ENCODE measurements around the gene TIGAR. TPM values are rescaled to one million over a fixed set of nuclear protein-coding genes. Genes with fewer than 3 reads are reported as not detected.

TIGAR gene
- total and polyA plus RNA-seq, 4 donors: 0.56 to 3.3 (median 2.0) TPM

- Histone ChIP-seq H3K4me1 (ENCODE audit: control insufficient read depth in 4 of 4, insufficient read depth in 4 of 4, low read length in 3 of 4) (no peaks in the 10 kb centered on the region), H3K36me3 (ENCODE audit: control insufficient read depth in 4 of 4, insufficient read depth in 3 of 4, low read depth in 1 of 4, low read length in 3 of 4) (no peaks in the 10 kb centered on the region), H3K27ac (ENCODE audit: low read depth in 1 of 2, low read length in 2 of 2) (no peak overlapping the region), H3K4me3 (ENCODE audit: low read depth in 1 of 3, low read length in 3 of 3) (no peak overlapping the region), H3K9me3 (ENCODE audit: control insufficient read depth in 4 of 4, low read length in 3 of 4) (no peaks in the 10 kb centered on the region), H3K27me3 (ENCODE audit: control insufficient read depth in 4 of 4, insufficient read depth in 4 of 4, low read length in 3 of 4) (no peaks in the 10 kb centered on the region), H3K9ac (ENCODE audit: low read depth in 1 of 2, low read length in 2 of 2) (no peak overlapping the region)
- 80% methylated on average over 16 of the region's 16 CpGs for WGBS
- TF ChIP-seq YY1 (IDR thresholded peaks at IDR 0.05) (no peak), REST (IDR thresholded peaks at IDR 0.05) (no peak), FOXA2 (IDR thresholded peaks at IDR 0.05) (no peak), HNF4A (conservative IDR thresholded peaks at IDR 0.05) (no peak), CTCF (IDR thresholded peaks at IDR 0.05; ENCODE audit: low read depth, low read length, missing input control) (no peak), SP1 (IDR thresholded peaks at IDR 0.05) (no peak)
- no peak for DNase-seq (ENCODE audit: low spot score)
These were observed 28.5 kb upstream of the TIGAR start for GRCh38 chr12:4292341-4293073.

- WGBS: 76% methylated on average over 14 of the region's 14 CpGs
- DNase-seq (ENCODE audit: low spot score): no peak
- H3K4me3 ChIP-seq (ENCODE audit: low read depth in 1 of 3, low read length in 3 of 3): no peak overlapping the region
- no peak overlapping the region for H3K27ac ChIP-seq (ENCODE audit: low read depth in 1 of 2, low read length in 2 of 2)
- TF ChIP-seq YY1 (IDR thresholded peaks at IDR 0.05) (no peak), GABPA (IDR thresholded peaks at IDR 0.05 in 1 of 2, conservative IDR thresholded peaks at IDR 0.05 in 1 of 2) (no peak), TAF1 (conservative IDR thresholded peaks at IDR 0.05) (no peak), CTCF (IDR thresholded peaks at IDR 0.05; ENCODE audit: low read depth, low read length, missing input control) (no peak)
- H3K27me3 ChIP-seq (ENCODE audit: control insufficient read depth in 4 of 4, insufficient read depth in 4 of 4, low read length in 3 of 4): no peaks in the 10 kb centered on the region
- H3K9ac ChIP-seq (ENCODE audit: low read depth in 1 of 2, low read length in 2 of 2): no peak overlapping the region
- no peaks in the 10 kb centered on the region for H3K36me3 ChIP-seq (ENCODE audit: control insufficient read depth in 4 of 4, insufficient read depth in 3 of 4, low read depth in 1 of 4, low read length in 3 of 4)
- no peaks in the 10 kb centered on the region for H3K4me1 ChIP-seq (ENCODE audit: control insufficient read depth in 4 of 4, insufficient read depth in 4 of 4, low read length in 3 of 4)
- H3K9me3 ChIP-seq (ENCODE audit: control insufficient read depth in 4 of 4, low read length in 3 of 4): no peaks in the 10 kb centered on the region
These were observed 27.6 kb upstream of the TIGAR start for GRCh38 chr12:4293299-4293965.
